GM19351 (cell line): ENCODE measurements around the gene BORA.
A peak's percentile ranks its signal among the peaks of the same experiment; 100 is the strongest.
"Not testable (repeated sequence)": the region's sequence is repeated elsewhere in the genome, so short reads cannot be mapped to it uniquely, and the experiment has no call there.

Source experiments
- ATAC-seq: cut with Tn5 transposase; IDR thresholded peaks from one replicate; pipeline ENCODE4 v1.9.1; 2021; ENCODE audit warnings: mild to moderate bottlenecking, moderate library complexity; ENCODE audit not compliant: unreplicated experiment

Gene BORA

DNA sequence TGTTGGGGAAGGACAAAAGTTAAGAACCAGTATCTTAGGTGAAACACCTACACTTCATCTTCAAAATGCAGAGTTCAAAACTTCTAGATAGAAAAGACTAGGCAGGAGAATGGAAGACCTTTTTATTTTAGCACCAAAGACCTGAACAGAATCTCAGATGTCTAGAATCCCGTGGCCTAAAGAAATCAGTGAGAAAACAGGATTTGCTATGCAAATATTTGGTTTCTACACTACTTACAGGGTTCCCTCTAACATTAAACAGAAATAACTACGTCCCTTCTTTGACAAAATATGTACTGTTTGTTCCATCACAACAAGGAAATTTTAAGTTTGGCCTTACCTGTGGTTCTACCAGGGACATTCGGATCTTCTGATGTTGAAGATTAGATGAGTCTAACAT lies 32.5 kb downstream of the BORA start:
- no peak for ATAC-seq

DNA sequence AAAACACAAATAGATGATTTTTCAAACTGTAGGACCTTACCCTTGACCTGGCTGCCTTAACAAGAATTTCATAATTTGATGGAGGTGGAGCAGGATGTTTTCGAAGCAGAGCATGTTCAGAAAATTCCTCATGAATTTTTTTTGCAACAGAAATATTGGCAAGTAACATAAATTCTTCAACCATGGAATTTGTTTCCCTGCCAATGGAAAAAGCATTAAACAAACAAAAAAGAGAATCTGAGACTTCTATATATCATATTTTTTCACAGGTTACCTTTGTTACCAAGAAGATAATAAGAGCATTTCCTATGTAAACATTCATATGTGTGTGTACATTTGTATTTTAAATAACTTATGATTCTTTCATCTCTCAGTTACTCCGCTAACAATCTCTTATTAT lies 35.7 kb downstream of the BORA start:
- ATAC-seq: no peak

DNA sequence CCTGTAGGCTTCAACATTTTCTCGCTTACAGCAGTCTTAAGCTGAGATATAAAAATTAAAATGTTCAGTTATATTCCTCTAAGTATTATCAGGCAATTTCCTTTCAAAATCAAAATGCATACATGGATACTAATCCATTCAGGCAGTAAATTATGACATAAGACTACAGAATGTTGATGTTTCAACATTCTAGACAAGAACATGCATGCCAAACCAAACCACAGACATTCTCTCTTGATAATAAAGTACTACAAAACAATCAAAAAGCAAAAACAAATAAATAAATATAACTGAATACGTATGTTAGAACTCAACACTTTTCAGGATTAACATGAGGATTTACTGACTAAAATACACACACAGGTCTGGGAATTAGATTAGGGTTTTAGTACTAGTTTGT lies 46.3 kb downstream of the BORA start:
- ATAC-seq: no peak

DNA sequence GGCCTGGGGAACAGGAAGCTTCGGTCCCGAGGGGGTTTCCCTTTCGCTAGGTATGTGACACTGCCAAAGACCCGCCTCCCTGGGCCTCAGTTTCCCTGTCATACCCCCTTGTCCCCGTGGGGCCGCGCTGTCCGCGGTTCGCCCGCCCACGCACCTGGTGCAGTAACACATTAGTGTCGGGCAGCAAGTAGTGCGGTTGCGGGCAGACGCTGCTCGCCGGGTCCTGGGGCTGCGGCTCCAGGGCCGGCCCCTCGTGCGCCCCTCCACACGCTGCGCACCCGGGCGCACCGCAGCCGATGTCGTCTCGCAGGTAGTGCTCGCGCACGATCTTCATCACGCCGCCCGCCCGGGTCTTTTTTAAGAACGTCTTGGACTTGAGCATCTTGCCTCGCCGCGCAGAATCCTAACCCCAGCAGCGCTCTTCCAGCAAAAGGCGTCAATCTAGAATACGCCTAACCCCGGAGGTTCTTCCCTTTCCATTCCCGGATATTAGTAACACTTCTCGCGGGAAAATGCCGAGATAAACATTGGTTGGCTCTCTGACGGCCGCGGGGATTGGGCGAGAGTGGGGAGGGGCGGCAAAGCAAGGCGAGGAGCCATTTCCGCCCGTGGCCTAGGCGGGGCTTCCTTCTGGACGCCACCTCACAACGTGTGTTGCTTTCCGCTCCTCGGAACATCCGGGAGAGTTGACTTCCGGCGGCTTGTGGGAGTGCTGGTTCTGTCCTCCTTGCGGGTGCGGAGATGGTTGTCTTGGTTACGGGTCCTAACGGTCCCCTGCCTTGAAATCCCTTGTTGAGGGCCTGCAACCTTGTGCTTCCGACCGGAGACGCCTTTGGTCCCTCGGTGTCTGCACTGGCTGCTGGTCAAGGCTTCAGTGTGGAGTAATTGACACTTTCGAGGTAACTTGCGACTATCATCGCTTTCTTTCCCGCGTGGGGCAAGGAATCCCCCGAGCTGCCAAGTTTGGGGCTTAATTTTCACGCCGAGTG lies 54.0 kb downstream of the BORA start, which contains the start of the genes DIS3 and PIBF1:
DIS3 (minus strand) TSS at position 450 of the 989 bp plus-strand sequence; CDS start at position 382, 68 bp downstream.
PIBF1 (plus strand) TSS at position 683 of the 989 bp plus-strand sequence. CDS start 1,337 bp downstream, outside the sequence.
- peak; percentile 93 for ATAC-seq

DNA sequence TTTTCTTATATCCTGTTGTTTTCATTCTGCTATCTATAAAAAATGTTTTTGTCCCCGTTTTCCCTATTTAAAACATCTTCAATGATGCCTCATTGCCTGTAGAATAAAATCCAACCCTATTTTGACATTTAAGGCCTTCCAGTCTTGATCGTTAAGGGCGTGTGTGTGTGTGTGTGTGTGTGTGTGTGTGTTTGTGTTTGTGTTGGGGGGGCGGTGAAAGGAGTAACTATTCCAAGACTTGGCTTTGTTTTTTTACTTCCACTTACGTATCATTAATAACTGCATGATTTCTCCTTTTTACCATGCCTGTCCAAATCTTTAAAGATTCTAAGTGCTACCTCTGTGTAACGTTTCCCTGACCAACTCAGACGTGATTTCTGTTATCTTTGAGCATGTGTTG lies 55.0 kb downstream of the BORA start:
- ATAC-seq: no peak

DNA sequence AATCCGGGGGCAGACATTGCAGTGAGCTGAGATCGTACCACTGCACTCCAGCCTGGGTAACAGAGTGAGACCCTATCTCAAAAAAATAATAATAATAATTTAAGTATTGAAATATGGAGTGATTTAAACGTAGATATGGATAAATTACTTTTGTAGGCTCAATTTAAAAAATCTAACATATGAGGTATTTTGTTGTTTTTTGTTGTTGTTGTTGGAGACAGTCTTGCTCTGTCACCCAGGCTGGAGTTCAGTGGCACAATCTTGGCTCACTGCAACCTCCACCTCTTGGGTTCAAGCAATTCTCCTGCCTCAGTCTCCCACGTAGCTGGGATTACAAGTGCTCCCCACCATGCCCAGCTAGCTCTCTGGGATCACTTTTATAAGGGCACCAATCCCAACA lies 57.0 kb downstream of the BORA start:
- not testable (repeated sequence) for ATAC-seq

DNA sequence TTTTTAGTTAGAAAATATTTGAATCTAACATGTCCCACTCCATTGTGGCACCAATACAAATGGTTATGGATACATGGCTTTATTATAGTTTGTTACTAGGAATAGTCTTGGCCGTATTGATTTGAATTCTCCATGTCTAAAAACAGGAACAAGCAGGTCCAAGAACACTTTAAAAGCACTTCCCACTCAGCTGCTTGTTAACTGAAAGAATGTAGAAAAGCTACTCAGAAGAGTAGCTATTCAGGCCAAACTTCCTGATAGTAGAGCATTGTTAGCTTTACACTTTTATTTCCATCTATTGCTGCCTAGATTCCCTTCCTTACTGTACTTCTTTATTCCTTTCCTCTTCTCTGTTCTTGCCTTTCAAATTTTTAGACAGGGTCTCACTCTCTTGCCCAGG lies 61.1 kb downstream of the BORA start:
- ATAC-seq: no peak

DNA sequence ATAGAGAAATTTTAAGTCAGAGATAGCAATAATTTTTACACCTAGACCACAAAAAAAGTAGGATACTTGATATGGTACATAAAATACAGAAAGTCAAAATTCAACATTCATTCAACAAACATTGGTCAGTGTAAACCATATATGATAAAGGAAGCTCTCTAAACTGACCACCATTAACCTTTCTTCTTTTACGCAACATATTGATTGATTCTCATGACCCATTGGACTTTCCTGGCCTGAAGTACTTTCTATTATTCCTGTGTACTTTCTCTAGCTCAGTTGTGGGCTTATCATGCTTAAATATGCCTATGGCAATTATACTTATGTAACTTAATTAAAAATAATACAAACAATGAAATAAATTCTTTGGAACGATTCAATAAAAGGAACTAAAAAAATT lies 64.9 kb downstream of the BORA start:
- no peak for ATAC-seq

DNA sequence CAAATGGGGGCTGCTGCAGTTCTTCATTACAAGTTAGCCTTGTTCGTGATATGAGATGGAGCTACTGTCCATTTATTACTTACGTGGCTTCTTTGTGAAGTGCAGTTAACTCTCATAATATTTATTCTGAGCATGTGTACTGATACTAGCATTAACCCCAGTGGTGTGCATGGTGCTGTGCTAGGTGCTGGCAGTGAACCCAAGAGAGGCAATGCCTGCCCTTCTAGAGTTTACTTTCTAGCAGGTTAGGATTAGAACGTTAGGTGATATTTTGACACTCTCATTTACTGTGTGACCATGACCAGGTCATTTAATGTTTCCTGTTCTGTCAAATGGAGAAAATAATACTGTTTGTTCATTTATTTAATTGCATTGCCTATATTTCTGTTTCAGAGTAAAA lies 71.1 kb downstream of the BORA start:
- no peak for ATAC-seq

DNA sequence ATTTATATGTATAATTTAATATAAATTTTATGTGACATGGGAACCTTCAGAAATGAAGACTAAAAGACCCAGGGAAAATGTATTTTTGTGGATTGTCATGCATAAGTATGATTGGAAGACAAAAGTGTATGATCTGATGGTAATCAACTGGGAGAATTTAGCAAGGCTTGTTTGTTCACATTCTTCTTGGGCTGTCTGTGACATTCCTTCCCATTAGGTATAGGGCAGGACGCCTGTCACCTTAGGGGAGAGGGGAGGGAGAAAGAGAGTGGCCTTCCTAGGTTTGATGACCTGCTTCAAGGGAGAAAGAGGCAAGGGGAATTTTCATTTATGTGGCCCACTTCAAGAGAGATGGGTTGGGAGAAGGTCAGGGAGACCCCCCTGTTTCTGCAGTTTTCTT lies 76.6 kb downstream of the BORA start:
- ATAC-seq: no peak
